HepG2 (cell line): Measurements from ENCODE around the gene XPO1. TPM values are rescaled to one million over a fixed set of nuclear protein-coding genes. Genes with fewer than 3 reads are reported as not detected.

Experiments
- ATAD3A ChIP-seq: sonication (generic); formaldehyde crosslinking; IDR thresholded peaks from 2 replicates; pipeline ENCODE4 v1.4.0; 2020; ENCODE audit warnings: missing genetic modification reagents
- ATF1 ChIP-seq: IDR thresholded peaks from 2 replicates; pipeline ENCODE4 v1.6.1; 2016; ENCODE audit warnings: mild to moderate bottlenecking, control low read depth
- DNMT3B ChIP-seq: conservative IDR thresholded peaks from 2 replicates; pipeline ENCODE4 v1.6.1; 2016; ENCODE audit warnings: missing biosample characterization, control low read depth
- DZIP1 ChIP-seq: sonication (generic); formaldehyde crosslinking; IDR thresholded peaks from 2 replicates; pipeline ENCODE4 v1.5.0; 2020; ENCODE audit warnings: mild to moderate bottlenecking, missing genetic modification reagents
- HNF4G ChIP-seq, 2 experiments: sonication (generic) in 1 of 2; formaldehyde crosslinking in 1 of 2; IDR thresholded peaks; 2 replicates each; pipeline versions ENCODE4 v1.4.0 to v1.6.1; 2011 to 2020; ENCODE audit warnings: borderline replicate concordance in 2 of 2, low read depth in 2 of 2, mild to moderate bottlenecking in 2 of 2, low read length in 1 of 2, missing genetic modification reagents in 1 of 2, moderate library complexity in 1 of 2
- KDM1A ChIP-seq: IDR thresholded peaks from 2 replicates; pipeline ENCODE4 v1.6.1; 2016; ENCODE audit warnings: missing compliant biosample characterization
- NCOA1 ChIP-seq: sonication (generic); formaldehyde crosslinking; IDR thresholded peaks from 2 replicates; pipeline ENCODE4 v1.9.0; 2021; ENCODE audit warnings: missing genetic modification reagents
- SMARCC2 ChIP-seq: fragments of 450-650 bp; IDR thresholded peaks from 2 replicates; pipeline ENCODE4 v1.6.1; 2017; ENCODE audit warnings: antibody characterized with exemption, mild to moderate bottlenecking
- UBTF ChIP-seq: sonication (generic); formaldehyde crosslinking; IDR thresholded peaks from 2 replicates; pipeline ENCODE4 v1.4.0; 2020; ENCODE audit warnings: mild to moderate bottlenecking, missing genetic modification reagents
- USF2 ChIP-seq, 2 experiments: sonication (generic) in 1 of 2; formaldehyde crosslinking in 1 of 2; IDR thresholded peaks; 2 replicates each; pipeline versions ENCODE4 v1.5.1 to v1.6.1; 2011 to 2020; ENCODE audit warnings: borderline replicate concordance in 1 of 2, low read depth in 1 of 2, low read length in 1 of 2, mild to moderate bottlenecking in 1 of 2, missing genetic modification reagents in 1 of 2, moderate library complexity in 1 of 2
- ZBTB1 ChIP-seq: sonication (generic); formaldehyde crosslinking; IDR thresholded peaks from 2 replicates; pipeline ENCODE4 v1.4.0; 2020; ENCODE audit warnings: missing genetic modification reagents, borderline replicate concordance
- ZEB1 ChIP-seq: IDR thresholded peaks from 2 replicates; pipeline ENCODE4 v1.6.1; 2012; ENCODE audit warnings: mild to moderate bottlenecking, low read depth, inconsistent platforms; ENCODE audit not compliant: insufficient replicate concordance
- ZFX ChIP-seq: sonication (generic); formaldehyde crosslinking; IDR thresholded peaks from 2 replicates; pipeline ENCODE4 v1.4.0; 2020; ENCODE audit warnings: mild to moderate bottlenecking, low read depth, missing genetic modification reagents, moderate library complexity
- ZNF331 ChIP-seq: sonication (generic); formaldehyde crosslinking; IDR thresholded peaks from 2 replicates; pipeline ENCODE4 v1.4.0; 2020; ENCODE audit warnings: missing genetic modification reagents
- ZNF468 ChIP-seq: sonication (generic); formaldehyde crosslinking; IDR thresholded peaks from 2 replicates; pipeline ENCODE4 v1.8.0; 2022; ENCODE audit warnings: mild to moderate bottlenecking, moderate library complexity, missing genetic modification reagents
- ZNF616 ChIP-seq: sonication (generic); formaldehyde crosslinking; IDR thresholded peaks from 2 replicates; pipeline ENCODE4 v1.5.0; 2020; ENCODE audit warnings: low read depth, mild to moderate bottlenecking, missing genetic modification reagents
- ZNF776 ChIP-seq: sonication (generic); formaldehyde crosslinking; IDR thresholded peaks from 2 replicates; pipeline ENCODE4 v1.4.0; 2020; ENCODE audit warnings: mild to moderate bottlenecking, missing genetic modification reagents
- ZNF782 ChIP-seq: sonication (generic); formaldehyde crosslinking; IDR thresholded peaks from 2 replicates; pipeline ENCODE4 v1.4.0; 2020; ENCODE audit warnings: missing genetic modification reagents, mild to moderate bottlenecking, borderline replicate concordance
- polyA plus RNA-seq, 8 experiments: library from polyadenylated mRNA; depleted of rRNA in 3 of 8; stranded (reverse) in 7 of 8; unstranded in 1 of 8; fragments of >200 nt; fragmentation: Illumina TruSeq in 4 of 8; extraction: Trizol in 4 of 8; gene quantifications; 2 replicates each; pipeline versions ENCODE4 v1.2.1 to v1.2.3, GENCODE V29; 2011 to 2016; ENCODE audit warnings: low read depth in 4 of 8, missing spikeins in 1 of 8, mixed read lengths in 1 of 8; ENCODE audit not compliant: insufficient read depth in 1 of 8
- total RNA-seq, 5 experiments: library from RNA; depleted of rRNA; stranded (reverse); fragments of >200 nt; fragmentation: Illumina TruSeq; extraction: Trizol; gene quantifications; 2 replicates each; pipeline ENCODE4 v1.2.3, GENCODE V29; 2016; ENCODE audit warnings: low read depth in 1 of 5

XPO1 gene
- total and polyA plus RNA-seq, 2 of the 13 experiments (the other 11 are each of a cell fraction or from before 2014, with no cell fraction given) = 67.4 to 212 TPM

GRCh38 chr2:61537277-61537949, 743 bp downstream of the XPO1 start (continued):
- TF ChIP-seq ZNF776 (CRISPR knock-in tag) (no peak), ZEB1 (no peak), USF2 (IDR thresholded peaks at IDR 0.05; ENCODE audit: low read depth, low read length) (no peak), USF2 (CRISPR knock-in tag; IDR thresholded peaks at IDR 0.05; ENCODE audit: borderline replicate concordance) (no peak), SMARCC2 (no peak), DNMT3B (CRISPR knock-in tag) (peak; percentile 3; the same call in 1 of the 2 replicates), ZNF616 (CRISPR knock-in tag) (no peak), ZFX (CRISPR knock-in tag) (0 out of 2 replicates have a peak, but pooled peaks have one; percentile 5), KDM1A (CRISPR knock-in tag) (no peak), UBTF (CRISPR knock-in tag) (peak; percentile 59; the same call in 1 of the 2 replicates), DZIP1 (CRISPR knock-in tag) (no peak), ZBTB1 (CRISPR knock-in tag) (no peak), ATF1 (CRISPR knock-in tag) (no peak), NCOA1 (CRISPR knock-in tag) (no peak), ATAD3A (CRISPR knock-in tag) (no peak), ZNF468 (no peak), HNF4G (IDR thresholded peaks at IDR 0.05; ENCODE audit: borderline replicate concordance, low read depth, low read length) (0 out of 2 replicates have a peak, but pooled peaks have one; percentile 1), HNF4G (CRISPR knock-in tag; IDR thresholded peaks at IDR 0.05; ENCODE audit: borderline replicate concordance, low read depth) (no peak), ZNF782 (CRISPR knock-in tag) (no peak), ZNF331 (no peak)
